AG10803 (cell line): ENCODE results near the gene PDE9A.

Experiments used
- DNase-seq: peaks from one replicate; pipeline ENCODE4 v3.0.0; 2010; ENCODE audit warnings: low read depth
- H3K4me3 ChIP-seq: 2 replicates; pipeline ENCODE4 v1.5.1; 2011; ENCODE audit warnings: mild to moderate bottlenecking, low read length, control low read depth
- TF ChIP-seq, protein P1 (sequence below): conservative IDR thresholded peaks from 2 replicates; pipeline ENCODE4 v1.5.1; 2011; ENCODE audit warnings: mild to moderate bottlenecking, low read length, control low read depth, inconsistent platforms

PDE9A gene

DNA sequence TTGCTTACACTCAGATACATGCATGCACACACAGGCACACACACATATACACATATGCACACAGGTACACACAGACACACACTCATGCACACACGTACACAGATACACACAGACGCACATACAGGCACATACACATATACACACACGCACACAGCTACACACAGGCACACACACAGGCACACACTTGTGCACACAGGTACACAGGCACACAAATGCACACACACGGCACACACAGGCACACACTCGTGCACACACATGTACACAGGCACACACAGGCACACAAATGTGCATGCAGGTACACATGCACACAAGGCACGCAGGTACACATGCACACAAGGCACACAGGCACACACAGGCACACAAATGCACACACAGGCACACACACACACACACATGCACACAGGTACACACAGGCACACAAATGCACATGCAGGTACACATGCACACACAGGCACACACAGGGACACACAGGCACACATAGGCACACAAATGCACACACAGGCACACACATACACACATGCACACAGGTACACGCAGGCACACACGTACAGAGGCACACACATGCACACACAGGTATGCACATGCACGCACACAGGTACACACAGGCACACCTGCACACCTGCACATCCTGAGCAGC is 115.9 kb downstream of the PDE9A start:
- TF ChIP-seq, protein P1, sequence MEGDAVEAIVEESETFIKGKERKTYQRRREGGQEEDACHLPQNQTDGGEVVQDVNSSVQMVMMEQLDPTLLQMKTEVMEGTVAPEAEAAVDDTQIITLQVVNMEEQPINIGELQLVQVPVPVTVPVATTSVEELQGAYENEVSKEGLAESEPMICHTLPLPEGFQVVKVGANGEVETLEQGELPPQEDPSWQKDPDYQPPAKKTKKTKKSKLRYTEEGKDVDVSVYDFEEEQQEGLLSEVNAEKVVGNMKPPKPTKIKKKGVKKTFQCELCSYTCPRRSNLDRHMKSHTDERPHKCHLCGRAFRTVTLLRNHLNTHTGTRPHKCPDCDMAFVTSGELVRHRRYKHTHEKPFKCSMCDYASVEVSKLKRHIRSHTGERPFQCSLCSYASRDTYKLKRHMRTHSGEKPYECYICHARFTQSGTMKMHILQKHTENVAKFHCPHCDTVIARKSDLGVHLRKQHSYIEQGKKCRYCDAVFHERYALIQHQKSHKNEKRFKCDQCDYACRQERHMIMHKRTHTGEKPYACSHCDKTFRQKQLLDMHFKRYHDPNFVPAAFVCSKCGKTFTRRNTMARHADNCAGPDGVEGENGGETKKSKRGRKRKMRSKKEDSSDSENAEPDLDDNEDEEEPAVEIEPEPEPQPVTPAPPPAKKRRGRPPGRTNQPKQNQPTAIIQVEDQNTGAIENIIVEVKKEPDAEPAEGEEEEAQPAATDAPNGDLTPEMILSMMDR: no peak
- H3K4me3 ChIP-seq: no peak overlapping the region
- no peak for DNase-seq

DNA sequence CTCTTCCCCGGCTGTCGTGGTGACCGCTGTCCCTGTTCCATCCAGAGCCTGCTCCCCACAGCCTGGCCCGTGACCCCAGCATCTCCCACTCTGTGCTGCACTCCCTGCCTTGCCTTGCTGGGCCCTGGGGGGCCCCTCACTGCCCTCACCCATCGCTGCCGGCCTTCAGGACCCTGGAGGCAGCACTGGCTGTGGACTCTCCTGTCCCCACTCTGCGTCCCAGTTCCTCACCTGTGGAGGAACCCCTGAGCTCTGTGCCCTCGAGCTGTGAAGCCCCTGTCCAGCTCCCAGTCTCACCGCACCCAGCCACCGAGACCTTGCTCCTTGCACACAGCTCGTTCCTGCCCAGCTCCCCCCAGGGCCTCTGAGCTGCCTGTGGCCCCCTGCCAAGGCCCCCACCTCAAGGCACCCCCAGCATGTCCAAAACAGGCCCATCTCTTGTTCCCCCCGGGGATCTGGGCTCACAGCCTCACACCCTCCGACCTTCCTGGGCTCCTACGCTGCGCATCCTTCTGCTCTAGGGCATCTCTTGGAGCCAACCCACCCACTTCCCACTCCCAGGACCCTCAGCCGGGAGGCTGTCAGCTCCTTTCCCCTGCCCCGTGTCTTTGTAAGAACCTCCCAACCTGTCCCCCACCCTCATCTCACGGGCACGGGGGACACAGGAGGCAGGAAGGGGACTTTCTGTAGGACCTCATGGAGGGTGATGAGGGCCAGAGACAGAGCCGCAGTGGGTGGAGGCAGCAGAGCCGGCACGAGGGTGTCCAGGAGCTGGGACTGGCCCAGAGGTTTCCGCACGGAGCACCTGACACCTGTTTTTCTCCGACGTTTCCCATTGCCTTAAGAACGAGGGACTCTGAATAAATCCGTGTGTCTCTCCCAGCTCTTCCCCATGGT is 116.6 kb downstream of the PDE9A start:
- no peak overlapping the region for H3K4me3 ChIP-seq
- DNase-seq: no peak
- TF ChIP-seq, protein P1: no peak

DNA sequence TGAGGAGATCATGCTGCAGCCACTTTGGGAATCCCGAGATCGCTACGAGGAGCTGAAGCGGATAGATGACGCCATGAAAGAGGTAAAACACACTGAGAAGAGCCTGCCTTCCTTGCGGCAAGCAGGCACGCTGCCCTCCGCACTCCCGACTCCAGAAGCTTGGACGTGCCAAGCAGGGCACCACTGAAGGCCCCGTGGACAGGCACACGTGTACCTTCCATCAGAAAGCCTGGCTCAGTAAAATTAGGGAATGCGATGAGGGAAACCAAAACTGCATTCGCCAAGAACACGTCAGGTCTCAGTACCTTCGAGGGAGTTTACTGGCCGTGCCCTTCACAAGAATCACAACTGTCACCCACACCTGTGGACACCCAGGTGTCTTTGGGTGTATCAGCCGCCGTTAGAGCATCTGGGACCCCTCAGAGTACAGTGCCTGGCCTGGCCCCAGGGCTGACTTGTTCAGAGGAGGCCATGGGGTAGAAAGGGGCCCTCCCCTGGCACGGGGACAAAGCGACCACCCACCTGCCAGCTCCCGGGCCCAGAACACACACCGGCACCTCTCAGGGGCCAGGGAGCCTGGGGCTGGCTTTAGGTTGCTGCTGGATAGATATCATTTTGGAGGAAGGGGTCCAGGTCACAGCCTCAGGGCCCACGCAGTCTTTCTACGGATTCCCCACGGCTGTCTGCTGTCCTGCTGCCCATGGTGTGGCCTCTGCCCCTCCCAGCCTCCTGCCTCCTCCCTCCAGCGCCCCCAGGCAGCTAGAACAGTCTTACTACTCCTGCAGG is 117.5 kb downstream of the PDE9A start:
- TF ChIP-seq, protein P1: no peak
- H3K4me3 ChIP-seq: no peak overlapping the region
- DNase-seq: no peak

DNA sequence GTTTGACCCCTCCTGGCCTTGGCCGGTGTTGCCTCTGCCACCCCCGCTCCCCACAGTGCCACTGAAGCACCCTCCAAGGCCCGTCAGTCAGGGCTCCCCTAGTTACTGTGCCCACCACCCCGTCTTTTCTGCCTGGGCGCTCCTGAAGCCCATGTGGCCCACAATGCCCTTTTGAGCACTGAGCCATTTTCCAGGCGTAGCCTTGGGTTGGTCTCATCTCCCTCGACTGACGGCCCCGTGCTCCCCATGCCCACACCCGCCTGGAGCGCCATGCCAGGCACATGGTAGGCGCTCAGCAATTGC is 118.0 kb downstream of the PDE9A start:
- H3K4me3 ChIP-seq: no peak overlapping the region
- TF ChIP-seq, protein P1: no peak

DNA sequence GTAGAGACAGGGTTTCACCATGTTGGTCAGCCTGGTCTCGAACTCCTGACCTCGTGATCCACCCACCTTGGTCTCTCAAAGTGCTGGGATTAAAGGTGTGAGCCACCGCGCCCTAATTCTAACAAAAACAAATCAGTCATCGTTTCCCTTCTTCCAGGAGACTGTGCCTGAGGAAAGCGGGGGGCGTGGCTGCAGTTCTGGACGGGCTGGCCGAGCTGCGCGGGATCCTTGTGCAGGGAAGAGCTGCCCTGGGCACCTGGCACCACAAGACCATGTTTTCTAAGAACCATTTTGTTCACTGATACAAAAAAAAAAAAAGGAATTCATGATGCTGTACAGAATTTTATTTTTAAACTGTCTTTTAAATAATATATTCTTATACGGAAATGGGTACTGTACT is 121.7 kb downstream of the PDE9A start:
- DNase-seq: no peak
- no peak overlapping the region for H3K4me3 ChIP-seq
- TF ChIP-seq, protein P1: no peak

More for the DNA sequence above, 118.0 kb downstream of the PDE9A start:
- no peak for DNase-seq

DNA sequence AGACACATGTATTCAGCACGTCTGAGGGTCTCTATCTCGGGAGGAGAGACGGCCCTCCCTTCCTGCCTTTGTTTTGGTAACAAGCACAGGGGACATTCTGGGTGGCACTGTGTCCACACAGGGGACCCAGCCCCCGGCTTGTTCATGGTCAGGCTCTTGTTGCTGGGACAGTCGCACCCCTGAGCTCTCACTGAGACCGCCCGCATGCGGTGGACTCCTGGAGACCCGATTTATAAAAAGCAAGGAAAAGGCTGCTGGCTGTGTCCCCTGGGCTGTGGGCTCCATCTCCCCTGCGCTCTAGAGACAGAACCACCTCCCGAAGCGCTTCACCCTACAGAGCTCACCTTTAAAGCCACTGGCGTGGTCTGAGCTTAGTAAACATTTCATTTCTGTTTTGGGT is 122.5 kb downstream of the PDE9A start:
- H3K4me3 ChIP-seq: no peak overlapping the region
- no peak for DNase-seq
- TF ChIP-seq, protein P1: no peak
